KMS-11 (cell line): ENCODE data around the gene TOP3A.

Experiments used
- H2AFZ ChIP-seq: fragments of 200-600 bp; sonication (generic); 2 replicates; pipeline ENCODE4 v1.6.1; 2016; ENCODE audit warnings: antibody characterized with exemption, mixed run types, low read depth
- H3K27ac ChIP-seq: fragments of 200-600 bp; sonication (generic); 2 replicates; pipeline ENCODE4 v1.6.1; 2016; ENCODE audit warnings: mild to moderate bottlenecking, mixed run types
- H3K27me3 ChIP-seq: fragments of 200-600 bp; sonication (generic); 2 replicates; pipeline ENCODE4 v1.6.1; 2017; ENCODE audit warnings: mild to moderate bottlenecking, low read depth, mixed run types, moderate library complexity; ENCODE audit not compliant: insufficient read depth
- H3K36me3 ChIP-seq: fragments of 200-600 bp; sonication (generic); 2 replicates; pipeline ENCODE4 v1.6.1; 2017; ENCODE audit warnings: mild to moderate bottlenecking, mixed run types; ENCODE audit not compliant: insufficient read depth
- H3K4me1 ChIP-seq: fragments of 200-600 bp; sonication (generic); 2 replicates; pipeline ENCODE4 v1.6.1; 2016; ENCODE audit warnings: mild to moderate bottlenecking, low read depth, mixed run types; ENCODE audit not compliant: poor library complexity, severe bottlenecking
- H3K4me2 ChIP-seq: fragments of 200-600 bp; sonication (generic); 2 replicates; pipeline ENCODE4 v1.7.0; 2016; ENCODE audit warnings: mild to moderate bottlenecking, mixed run types
- H3K4me3 ChIP-seq: fragments of 200-600 bp; sonication (generic); IDR thresholded peaks from 2 replicates; pipeline ENCODE4 v1.6.1; 2017; ENCODE audit warnings: low read depth, low read length, mixed read lengths; ENCODE audit not compliant: insufficient read depth
- H3K79me2 ChIP-seq: fragments of 200-600 bp; sonication (generic); 2 replicates; pipeline ENCODE4 v1.6.1; 2016; ENCODE audit warnings: low read depth, mixed run types; ENCODE audit not compliant: insufficient read depth
- H3K9ac ChIP-seq: fragments of 200-600 bp; sonication (generic); 2 replicates; pipeline ENCODE4 v1.6.1; 2016; ENCODE audit warnings: mild to moderate bottlenecking, mixed run types
- H4K20me1 ChIP-seq: fragments of 200-600 bp; sonication (generic); 2 replicates; pipeline ENCODE4 v1.6.1; 2016; ENCODE audit warnings: mild to moderate bottlenecking, mixed run types; ENCODE audit not compliant: insufficient read depth
- CTCF ChIP-seq: fragments of 200-600 bp; sonication (generic); conservative IDR thresholded peaks from 2 replicates; pipeline ENCODE4 v1.6.1; 2017; ENCODE audit warnings: low read depth, mild to moderate bottlenecking, antibody characterized with exemption, low read length, moderate library complexity, mixed read lengths

The TOP3A gene

GRCh38 chr17:18225642-18226283, 89.0 kb downstream of the TOP3A start:
- H3K9ac ChIP-seq = no peak overlapping the region; the same call in 1 of the 2 replicates
- H3K27ac ChIP-seq = no peak overlapping the region
- no peaks in the 10 kb centered on the region for H3K27me3 ChIP-seq
- no peaks in the 10 kb centered on the region for H3K79me2 ChIP-seq
- H3K4me3 ChIP-seq = no peak overlapping the region
- H4K20me1 ChIP-seq = no peaks in the 10 kb centered on the region
- peak overlapping the region; percentile 82 for H3K4me2 ChIP-seq
- H2AFZ ChIP-seq = no peak overlapping the region; the same call in 1 of the 2 replicates
- no peak for TF ChIP-seq CTCF
- no peaks in the 10 kb centered on the region for H3K4me1 ChIP-seq
- no peaks in the 10 kb centered on the region for H3K36me3 ChIP-seq

- no peaks in the 10 kb centered on the region for H3K4me1 ChIP-seq
- no peak for TF ChIP-seq CTCF
These were observed 89.6 kb downstream of the TOP3A start, which contains the start of gene LLGL1 for GRCh38 chr17:18225121-18225641. TSS of gene LLGL1 (plus strand) at chr17:18225635. CDS start at chr17:18225683, 48 bp downstream.

GRCh38 chr17:18224387-18225120, 90.2 kb downstream of the TOP3A start:
- H4K20me1 ChIP-seq = no peaks in the 10 kb centered on the region
- H3K79me2 ChIP-seq = no peaks in the 10 kb centered on the region
- no peak overlapping the region for H3K4me3 ChIP-seq
- H3K9ac ChIP-seq = no peak overlapping the region
- no peaks in the 10 kb centered on the region for H3K27me3 ChIP-seq
- H3K36me3 ChIP-seq = no peaks in the 10 kb centered on the region
- no peak overlapping the region for H3K27ac ChIP-seq
- H3K4me2 ChIP-seq = 0 out of 2 replicates have a peak overlapping the region, but pooled peaks have one; percentile 27
- H3K4me1 ChIP-seq = no peaks in the 10 kb centered on the region
- no peak for TF ChIP-seq CTCF
- peak overlapping the region; percentile 88 for H2AFZ ChIP-seq

More at GRCh38 chr17:18225121-18225641, 89.6 kb downstream of the TOP3A start, which contains the start of gene LLGL1:
- no peaks in the 10 kb centered on the region for H3K27me3 ChIP-seq
- H3K79me2 ChIP-seq = no peaks in the 10 kb centered on the region
- H4K20me1 ChIP-seq = no peaks in the 10 kb centered on the region
- peak within 1 kb of the TSS; percentile 88 for H2AFZ ChIP-seq
- no peak within 1 kb of the TSS for H3K27ac ChIP-seq
- no peaks in the 10 kb centered on the region for H3K36me3 ChIP-seq
- H3K4me2 ChIP-seq = peak within 1 kb of the TSS; percentile 82
- H3K4me3 ChIP-seq = no peak within 1 kb of the TSS
- no peak within 1 kb of the TSS; the same call in 1 of the 2 replicates for H3K9ac ChIP-seq

- H4K20me1 ChIP-seq = no peaks in the 10 kb centered on the region
- no peak for TF ChIP-seq CTCF
- no peaks in the 10 kb centered on the region for H3K4me1 ChIP-seq
- no peaks in the 10 kb centered on the region for H3K79me2 ChIP-seq
- H2AFZ ChIP-seq = no peak overlapping the region
- no peaks in the 10 kb centered on the region for H3K36me3 ChIP-seq
- H3K27ac ChIP-seq = no peak overlapping the region
- no peaks in the 10 kb centered on the region for H3K27me3 ChIP-seq
- no peak overlapping the region for H3K9ac ChIP-seq
- no peak overlapping the region for H3K4me2 ChIP-seq
- no peak overlapping the region for H3K4me3 ChIP-seq
These were observed 90.8 kb downstream of the TOP3A start for GRCh38 chr17:18224053-18224386.
